T1000 (cell line): ENCODE measurements around the gene RELCH.
A peak's percentile ranks its signal among the peaks of the same experiment; 100 is the strongest.
"Not testable (repeated sequence)": the region's sequence is repeated elsewhere in the genome, so short reads cannot be mapped to it uniquely, and the experiment has no call there.

Experiments used
- DNase-seq: peaks from one replicate; lab custom pipeline; 2025; ENCODE audit warnings: mixed read lengths; lab: John Stamatoyannopoulos, UW

RELCH gene

GRCh38 chr18:62186774-62187542 is at the start of gene RELCH, which contains the start of gene PIGN:
RELCH (plus strand) TSS chr18:62187255; CDS start chr18:62187506, 251 bp downstream.
PIGN (minus strand) TSS chr18:62187056; CDS start chr18:62161353, 25,703 bp downstream.
- DNase-seq, result peak; percentile 91

GRCh38 chr18:62138461-62139235 is 48.4 kb upstream of the RELCH start:
- no peak for DNase-seq

GRCh38 chr18:62140259-62140658 is 46.8 kb upstream of the RELCH start:
- no peak for DNase-seq

GRCh38 chr18:62144338-62144737 is 42.7 kb upstream of the RELCH start:
- DNase-seq, result no peak

GRCh38 chr18:62151068-62151771 is 35.8 kb upstream of the RELCH start:
- DNase-seq, result no peak

- DNase-seq, result no peak
These were observed 34.2 kb upstream of the RELCH start for GRCh38 chr18:62152844-62153243.

GRCh38 chr18:62157843-62158242 is 29.2 kb upstream of the RELCH start:
- DNase-seq, result no peak

GRCh38 chr18:62164310-62164709 is 22.7 kb upstream of the RELCH start:
- DNase-seq, result no peak

- DNase-seq, result no peak
These were observed 22.1 kb upstream of the RELCH start for GRCh38 chr18:62164855-62165487.

- DNase-seq, result no peak
These were observed 21.5 kb upstream of the RELCH start for GRCh38 chr18:62165583-62165982.

- DNase-seq, result not testable (repeated sequence)
These were observed 20.5 kb upstream of the RELCH start for GRCh38 chr18:62166524-62166923.

GRCh38 chr18:62170857-62171256 is 16.2 kb upstream of the RELCH start:
- DNase-seq, result no peak

- DNase-seq, result no peak
These were observed 14.8 kb upstream of the RELCH start for GRCh38 chr18:62172298-62172697.

- no peak for DNase-seq
These were observed 11.5 kb upstream of the RELCH start for GRCh38 chr18:62175521-62175920.

GRCh38 chr18:62177271-62177670 is 9.8 kb upstream of the RELCH start:
- DNase-seq, result no peak

- no peak for DNase-seq
These were observed 7.8 kb upstream of the RELCH start for GRCh38 chr18:62179213-62179612.

- DNase-seq, result no peak
These were observed 4.8 kb upstream of the RELCH start for GRCh38 chr18:62182220-62182619.

GRCh38 chr18:62183578-62184195 is 3.4 kb upstream of the RELCH start:
- DNase-seq, result peak; percentile 5

GRCh38 chr18:62186499-62186773 is 619 bp upstream of the RELCH start:
- no peak for DNase-seq

- no peak for DNase-seq
These were observed 772 bp downstream of the RELCH start for GRCh38 chr18:62187543-62188510.

GRCh38 chr18:62189208-62189607 is 2.2 kb downstream of the RELCH start:
- no peak for DNase-seq
